ENCODE data around the gene CYP27B1. TPM values are rescaled to one million over a fixed set of nuclear protein-coding genes. Genes with fewer than 3 reads are reported as not detected.

CYP27B1 gene
- total RNA-seq, 4 donors from 2014 or later: 0.17 to 0.44 TPM; not detected in 2

DNA sequence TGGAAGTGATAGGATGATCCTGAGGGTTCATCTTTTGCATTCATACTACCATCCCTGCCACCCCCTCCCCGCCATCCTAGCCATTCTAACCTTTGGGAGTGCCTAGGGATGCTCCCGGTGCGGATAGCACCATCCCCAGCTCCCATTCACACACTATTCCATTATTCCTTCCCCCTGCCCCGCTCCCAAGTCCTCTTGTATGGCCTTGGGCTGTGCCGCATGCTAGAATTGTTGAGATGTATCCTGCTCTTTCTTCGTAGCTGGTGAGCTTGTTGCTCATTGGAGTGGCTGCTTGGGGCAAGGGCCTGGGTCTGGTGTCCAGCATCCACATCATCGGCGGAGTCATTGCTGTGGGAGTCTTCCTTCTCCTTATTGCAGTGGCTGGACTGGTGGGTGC, 21.4 kb downstream of the CYP27B1 start:
- TF ChIP-seq, protein P1, sequence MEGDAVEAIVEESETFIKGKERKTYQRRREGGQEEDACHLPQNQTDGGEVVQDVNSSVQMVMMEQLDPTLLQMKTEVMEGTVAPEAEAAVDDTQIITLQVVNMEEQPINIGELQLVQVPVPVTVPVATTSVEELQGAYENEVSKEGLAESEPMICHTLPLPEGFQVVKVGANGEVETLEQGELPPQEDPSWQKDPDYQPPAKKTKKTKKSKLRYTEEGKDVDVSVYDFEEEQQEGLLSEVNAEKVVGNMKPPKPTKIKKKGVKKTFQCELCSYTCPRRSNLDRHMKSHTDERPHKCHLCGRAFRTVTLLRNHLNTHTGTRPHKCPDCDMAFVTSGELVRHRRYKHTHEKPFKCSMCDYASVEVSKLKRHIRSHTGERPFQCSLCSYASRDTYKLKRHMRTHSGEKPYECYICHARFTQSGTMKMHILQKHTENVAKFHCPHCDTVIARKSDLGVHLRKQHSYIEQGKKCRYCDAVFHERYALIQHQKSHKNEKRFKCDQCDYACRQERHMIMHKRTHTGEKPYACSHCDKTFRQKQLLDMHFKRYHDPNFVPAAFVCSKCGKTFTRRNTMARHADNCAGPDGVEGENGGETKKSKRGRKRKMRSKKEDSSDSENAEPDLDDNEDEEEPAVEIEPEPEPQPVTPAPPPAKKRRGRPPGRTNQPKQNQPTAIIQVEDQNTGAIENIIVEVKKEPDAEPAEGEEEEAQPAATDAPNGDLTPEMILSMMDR (IDR thresholded peaks at IDR 0.05; ENCODE audit: low read depth): no peak

- TF ChIP-seq, protein P1 (IDR thresholded peaks at IDR 0.05; ENCODE audit: low read depth): no peak
These were observed 21.9 kb downstream of the CYP27B1 start, which contains the start of gene TSPAN31 for GRCh38 chr12:57744777-57745484. TSS of gene TSPAN31 (plus strand) at chr12:57745039. CDS start at chr12:57745155, 116 bp downstream.

DNA sequence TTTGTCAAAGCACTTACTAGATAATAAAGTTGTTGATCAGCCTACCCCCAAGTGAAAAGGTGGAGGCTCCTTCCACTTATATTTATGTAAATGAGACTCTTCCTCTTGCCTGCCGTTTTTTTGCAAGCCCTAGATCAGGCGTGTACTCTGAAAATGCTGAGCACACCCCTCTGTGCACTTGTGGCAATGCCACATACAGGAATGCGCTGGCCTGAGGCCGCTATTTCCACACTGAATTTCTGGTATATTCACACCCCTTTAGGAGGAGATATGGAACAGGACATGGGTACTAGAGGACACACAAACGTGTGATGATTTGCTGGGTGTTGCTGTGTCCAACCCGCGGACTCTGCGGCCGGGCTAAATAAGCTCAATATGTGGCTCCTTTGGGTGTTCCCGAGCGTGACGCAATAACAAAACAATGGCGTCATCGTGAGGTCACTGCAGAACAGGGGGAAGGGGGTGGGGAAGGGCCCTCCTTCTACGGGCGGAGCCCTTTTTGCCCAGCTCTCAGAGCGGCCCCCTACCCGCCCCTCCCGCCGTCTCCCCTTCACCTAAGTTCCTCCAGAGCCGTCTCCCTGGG, 22.6 kb downstream of the CYP27B1 start:
- TF ChIP-seq, protein P1 (IDR thresholded peaks at IDR 0.05; ENCODE audit: low read depth): no peak

- TF ChIP-seq, protein P1 (IDR thresholded peaks at IDR 0.05; ENCODE audit: low read depth): no peak
These were observed 23.1 kb downstream of the CYP27B1 start for GRCh38 chr12:57743769-57744168.

DNA sequence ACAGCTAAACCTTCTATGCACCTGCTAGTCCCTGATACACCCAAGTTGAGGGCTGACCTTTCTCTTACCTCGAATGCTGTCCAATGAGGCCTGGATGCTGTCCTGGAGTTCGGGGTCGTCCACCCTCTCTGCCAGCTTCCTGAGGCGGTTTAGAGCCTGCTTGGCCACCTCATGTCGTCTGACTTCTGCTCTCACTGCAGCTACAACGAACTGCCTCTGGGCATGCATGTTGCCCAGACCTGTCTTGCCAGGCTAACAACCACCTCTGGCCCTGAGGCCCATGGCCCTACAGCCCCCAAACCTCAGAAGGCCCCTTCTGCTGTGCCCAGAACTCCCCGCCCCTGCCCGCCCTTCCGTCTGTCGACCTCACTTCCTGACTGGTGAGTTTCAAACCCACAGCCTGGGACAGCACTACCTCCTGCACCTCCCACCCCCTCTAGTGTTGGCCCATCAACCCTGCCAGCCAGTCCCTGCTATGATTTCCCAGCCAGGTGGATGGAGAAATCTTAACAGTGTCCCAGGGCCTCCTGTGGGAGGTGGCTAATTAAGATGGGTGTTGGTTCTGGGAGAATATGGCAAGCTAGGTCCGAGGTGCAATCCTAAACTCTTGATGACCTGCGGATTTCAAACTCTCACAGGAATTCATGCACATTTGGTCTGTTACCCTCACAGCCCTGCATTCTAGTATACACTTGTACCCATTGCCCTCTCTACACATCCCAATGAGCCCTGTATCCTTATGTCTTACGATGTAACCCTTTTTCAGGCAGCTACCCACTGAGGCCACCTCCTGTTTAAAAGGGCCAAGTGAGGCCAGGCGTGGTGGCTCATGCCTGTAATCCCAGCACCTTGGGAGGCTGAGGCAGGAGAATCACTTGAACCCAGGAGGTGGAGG, 24.8 kb downstream of the CYP27B1 start:
- TF ChIP-seq, protein P1 (IDR thresholded peaks at IDR 0.05; ENCODE audit: low read depth): no peak

DNA sequence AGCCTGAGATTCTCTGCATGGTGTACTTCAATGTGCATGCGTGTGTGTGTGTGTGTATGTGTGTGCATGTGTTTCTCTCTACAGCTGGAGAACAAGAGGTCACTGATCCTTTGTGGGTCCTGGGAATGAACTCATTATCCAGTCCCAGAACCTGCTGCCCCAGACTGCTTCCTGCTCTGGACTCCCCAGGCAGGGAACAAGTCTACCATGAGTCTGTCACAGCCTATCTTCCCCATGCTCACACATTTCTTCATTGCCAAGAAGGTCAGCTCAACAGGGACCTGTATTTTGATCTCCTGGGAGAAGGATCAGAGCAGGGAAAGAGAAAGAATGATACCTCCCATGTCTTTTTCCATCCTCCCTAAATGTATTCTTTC, 25.5 kb downstream of the CYP27B1 start:
- TF ChIP-seq, protein P1 (IDR thresholded peaks at IDR 0.05; ENCODE audit: low read depth): no peak

Data from subcutaneous adipose tissue (tissue), 4 donors.